ENCODE measurements around the gene ISY1. TPM values are rescaled to one million over a fixed set of nuclear protein-coding genes. Genes with fewer than 3 reads are reported as not detected.
"Not testable (repeated sequence)": the region's sequence is repeated elsewhere in the genome, so short reads cannot be mapped to it uniquely, and the experiment has no call there.

The ISY1 gene
- total RNA-seq, 1 donor from 2014 or later = 30.3 TPM

DNA sequence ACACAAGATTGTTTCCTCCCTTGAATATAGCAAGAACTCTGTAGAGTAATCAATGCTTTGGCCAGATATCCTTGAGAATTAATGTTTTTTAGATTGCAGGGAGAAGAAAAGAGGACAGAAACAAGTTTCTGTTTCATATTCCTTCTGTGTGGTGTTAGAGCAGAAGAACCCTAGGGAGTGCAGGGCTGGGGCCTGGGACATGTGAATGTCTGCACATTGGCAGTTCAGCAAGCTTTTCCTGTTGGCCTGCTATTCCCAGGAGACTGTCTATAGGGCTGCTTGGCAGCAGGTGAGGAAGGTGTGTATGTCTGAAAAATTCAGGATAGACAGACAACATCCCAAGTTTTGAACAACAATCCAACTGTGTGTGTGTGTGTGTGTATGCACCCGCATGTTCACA lies 36.5 kb upstream of the ISY1 start:
- H3K4me1 ChIP-seq = peaks cover 23% of the 10 kb centered on the region
- intact Hi-C loops (cut with DNase I) = no loop called here
- ATAC-seq (no peak), DNase-seq (no peak)
- H3K9me3 ChIP-seq = no peaks in the 10 kb centered on the region
- no peaks in the 10 kb centered on the region for H3K36me3 ChIP-seq
- H3K4me3 ChIP-seq = no peak overlapping the region
- no peak for TF ChIP-seq CTCF (IDR thresholded peaks at IDR 0.05)
- peak overlapping the region; percentile 47 for H3K27ac ChIP-seq
- no peaks in the 10 kb centered on the region for H3K27me3 ChIP-seq

DNA sequence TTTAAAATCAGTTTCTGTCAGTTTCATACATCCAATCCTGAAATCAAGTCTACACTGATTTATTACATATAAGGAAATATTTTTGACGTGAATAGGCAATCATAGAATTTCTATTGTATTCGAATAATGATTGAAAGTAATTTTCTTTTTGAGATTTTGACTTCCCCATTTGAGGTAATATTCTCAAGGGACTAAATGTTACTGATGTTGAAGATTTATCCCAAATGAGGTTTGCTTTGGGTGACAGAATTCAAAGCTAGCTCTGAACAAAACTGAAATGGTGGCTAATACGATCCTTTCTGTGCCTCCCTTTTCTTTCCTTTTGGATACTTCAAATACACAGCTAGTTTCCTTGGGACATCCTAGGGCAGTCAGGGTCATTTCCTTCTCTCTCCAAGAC lies 35.7 kb upstream of the ISY1 start:
- H3K36me3 ChIP-seq = no peaks in the 10 kb centered on the region
- no peaks in the 10 kb centered on the region for H3K9me3 ChIP-seq
- ATAC-seq (no peak), DNase-seq (no peak)
- H3K4me1 ChIP-seq = peaks cover 23% of the 10 kb centered on the region
- intact Hi-C loops (cut with DNase I) = no loop called here
- no peaks in the 10 kb centered on the region for H3K27me3 ChIP-seq
- H3K4me3 ChIP-seq = no peak overlapping the region
- H3K27ac ChIP-seq = peak overlapping the region; percentile 47
- TF ChIP-seq CTCF (IDR thresholded peaks at IDR 0.05) = no peak

DNA sequence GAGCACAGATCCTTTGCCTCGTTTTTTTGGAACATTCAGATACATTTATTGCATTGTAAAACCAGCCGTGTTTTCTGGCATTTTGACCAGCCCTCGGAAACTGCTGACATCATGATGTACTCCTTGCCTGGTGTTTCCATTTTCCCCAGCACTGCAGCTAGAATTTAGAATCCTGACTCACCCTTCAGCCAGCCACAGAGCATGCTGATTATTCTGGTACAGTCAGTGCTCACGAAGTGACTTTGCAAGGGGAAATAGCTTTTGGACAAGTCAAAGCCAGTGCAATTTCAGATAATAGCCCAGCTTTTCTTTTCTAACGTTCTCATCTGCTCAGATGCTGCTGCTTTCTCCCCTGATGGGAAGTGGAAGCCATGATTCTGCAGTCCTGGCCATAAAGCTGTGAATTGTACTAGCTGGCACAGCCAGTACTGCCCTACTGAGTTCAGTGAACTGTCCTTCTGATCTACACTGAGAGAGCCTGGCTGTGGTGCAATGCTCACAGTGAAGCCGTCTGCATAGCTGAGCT lies 34.9 kb upstream of the ISY1 start:
- no peak for TF ChIP-seq CTCF (IDR thresholded peaks at IDR 0.05)

DNA sequence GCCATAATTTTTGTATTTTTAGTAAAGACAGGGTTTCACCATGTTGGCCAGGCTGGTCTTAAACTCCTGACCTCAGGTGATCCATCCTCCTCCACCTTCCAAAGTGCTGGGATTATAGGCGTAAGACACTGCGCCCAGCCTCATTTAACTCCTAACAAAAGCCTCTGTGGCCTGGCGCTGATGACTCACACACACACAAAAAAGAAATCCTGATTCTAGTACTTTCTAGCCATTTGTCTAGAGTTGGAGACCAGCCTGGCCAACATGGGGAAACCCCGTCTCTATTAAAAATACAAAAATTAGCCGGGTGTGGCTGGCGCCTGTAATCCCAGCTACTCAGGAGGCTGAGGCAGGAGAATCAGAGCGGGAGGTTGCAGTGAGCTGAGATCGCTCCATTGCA lies 28.9 kb upstream of the ISY1 start:
- H3K4me3 ChIP-seq; intact Hi-C loops (cut with DNase I); H3K36me3 ChIP-seq; H3K9me3 ChIP-seq; DNase-seq; ATAC-seq; H3K27ac ChIP-seq; H3K27me3 ChIP-seq: not testable (repeated sequence)
- peaks cover 13% of the 10 kb centered on the region for H3K4me1 ChIP-seq

More for the DNA sequence above, 34.9 kb upstream of the ISY1 start:
- Histone ChIP-seq H3K9me3 (no peaks in the 10 kb centered on the region), H3K4me1 (peaks cover 23% of the 10 kb centered on the region), H3K4me3 (no peak overlapping the region), H3K27me3 (no peaks in the 10 kb centered on the region), H3K36me3 (no peaks in the 10 kb centered on the region), H3K27ac (peak overlapping the region; percentile 47)
- ATAC-seq (peak; percentile 85), DNase-seq (no peak)
- intact Hi-C loops (cut with DNase I) = no loop called here

DNA sequence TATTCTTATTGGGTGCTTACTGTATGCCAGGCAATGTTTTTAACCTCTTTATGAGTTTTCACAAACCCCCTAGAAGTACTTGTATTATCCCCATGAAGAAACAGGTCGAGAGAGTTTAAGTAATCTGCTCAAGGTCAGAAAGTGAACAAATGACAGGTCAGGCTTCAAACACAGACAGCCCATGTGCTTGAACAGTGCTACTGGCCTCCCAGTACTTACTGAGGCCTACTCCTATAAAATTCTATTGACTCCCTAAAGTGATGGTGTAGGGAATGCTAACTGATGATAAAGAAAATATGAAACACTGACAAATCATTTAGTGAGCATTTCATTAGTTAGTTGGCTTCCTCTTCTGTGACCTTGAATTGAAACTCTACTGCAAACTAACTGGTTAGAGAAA lies 27.0 kb upstream of the ISY1 start:
- Histone ChIP-seq H3K27ac (no peak overlapping the region), H3K4me3 (no peak overlapping the region)

DNA sequence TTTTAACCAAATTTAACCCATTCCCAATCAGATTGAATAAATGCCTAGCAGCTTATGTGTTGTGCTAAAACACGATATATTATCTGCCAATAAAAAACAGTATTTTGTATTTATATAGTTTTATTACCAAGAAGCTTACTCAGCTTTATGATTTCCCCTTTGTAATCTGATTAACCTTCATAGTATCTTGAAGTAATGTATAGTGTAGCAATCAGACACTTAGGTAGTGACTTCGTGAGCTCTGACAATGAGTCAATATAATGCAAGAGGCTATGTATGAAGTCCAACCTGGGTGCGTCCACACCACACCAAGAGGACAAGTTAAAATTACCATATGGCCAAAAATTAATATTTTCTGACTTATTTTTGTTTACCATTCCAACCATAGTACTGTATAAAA lies 24.9 kb upstream of the ISY1 start:
- peaks cover 32% of the 10 kb centered on the region for H3K4me1 ChIP-seq
- ATAC-seq = no peak
- intact Hi-C loops (cut with DNase I) = no loop called here

More for the DNA sequence above, 27.0 kb upstream of the ISY1 start:
- H3K36me3 ChIP-seq = no peaks in the 10 kb centered on the region
- ATAC-seq (no peak), DNase-seq (no peak)
- peaks cover 19% of the 10 kb centered on the region for H3K4me1 ChIP-seq
- TF ChIP-seq CTCF (IDR thresholded peaks at IDR 0.05) = no peak
- H3K27me3 ChIP-seq = no peaks in the 10 kb centered on the region
- intact Hi-C loops (cut with DNase I) = no loop called here
- no peaks in the 10 kb centered on the region for H3K9me3 ChIP-seq

GRCh38 chr3:129184784-129185542 lies 24.1 kb upstream of the ISY1 start:
- intact Hi-C loops (cut with DNase I); ATAC-seq; DNase-seq; H3K36me3 ChIP-seq; H3K27me3 ChIP-seq; H3K9me3 ChIP-seq: not testable (repeated sequence)
- H3K4me3 ChIP-seq = peak overlapping the region; percentile 97
- H3K27ac ChIP-seq = peak overlapping the region; percentile 100
- H3K4me1 ChIP-seq = peaks cover 41% of the 10 kb centered on the region

More for the DNA sequence above, 24.9 kb upstream of the ISY1 start:
- Histone ChIP-seq H3K27me3 (no peaks in the 10 kb centered on the region), H3K9me3 (no peaks in the 10 kb centered on the region), H3K27ac (no peak overlapping the region), H3K4me3 (no peak overlapping the region), H3K36me3 (peaks cover under 1% of the 10 kb centered on the region)
- TF ChIP-seq CTCF (IDR thresholded peaks at IDR 0.05) = no peak
- DNase-seq = no peak

Data from upper lobe of right lung (tissue), 1 donor.